ENCODE measurements around the gene KSR1. TPM values are rescaled to one million over a fixed set of nuclear protein-coding genes. Genes with fewer than 3 reads are reported as not detected.

Gene KSR1
- total RNA-seq, 2 experiments from 2014 or later = 53.9 to 58.2 TPM

- ATAC-seq = no peak
Observed at GRCh38 chr17:27568811-27569210, 112.6 kb downstream of the KSR1 start.

GRCh38 chr17:27569257-27569722 is 113.0 kb downstream of the KSR1 start:
- ChIA-PET POLR2A (interaction anchor here (0.5 to 1.7 kb wide), 5 partner anchors 9 to 328 kb away, joined by 3 to 6 read pairs (median 4); no protein-coding TSS in a partner anchor), CTCF (interaction anchor here (1.0 to 9.3 kb wide), 12 partner anchors 9 to 188 kb away, joined by 3 to 96 read pairs (median 5); partner anchors contain the start of gene KSR1)
- Mint-ChIP-seq H3K9me3 (no peaks in the 10 kb centered on the region), H3K36me3 (ENCODE audit: low read depth) (peaks cover 14% of the 10 kb centered on the region), H3K27me3 (no peaks in the 10 kb centered on the region), H3K4me1 (ENCODE audit: low read depth) (peaks cover 76% of the 10 kb centered on the region), H3K4me3 (no peak overlapping the region), H3K27ac (peak overlapping the region; percentile 69)
- TF ChIP-seq CTCF (IDR thresholded peaks at IDR 0.05) = peak; percentile 75
- peak; percentile 87 for DNase-seq
- intact Hi-C loops (cut with micrococcal nuclease) = no loop called here
- peak; percentile 72 for ATAC-seq

More at GRCh38 chr17:27568811-27569210, 112.6 kb downstream of the KSR1 start:
- Mint-ChIP-seq H3K36me3 (ENCODE audit: low read depth) (peaks cover 14% of the 10 kb centered on the region), H3K9me3 (no peaks in the 10 kb centered on the region), H3K4me3 (no peak overlapping the region), H3K4me1 (ENCODE audit: low read depth) (peaks cover 74% of the 10 kb centered on the region), H3K27ac (peak overlapping the region; percentile 69), H3K27me3 (no peaks in the 10 kb centered on the region)
- no peak for TF ChIP-seq CTCF (IDR thresholded peaks at IDR 0.05)
- intact Hi-C loops (cut with micrococcal nuclease) = no loop called here
- CTCF ChIA-PET = interaction anchor here (0.9 to 9.3 kb wide), 9 partner anchors 9 to 184 kb away, joined by 3 to 96 read pairs (median 5); no protein-coding TSS in a partner anchor
- DNase-seq = no peak
- POLR2A ChIA-PET = interaction anchor here (0.5 to 1.6 kb wide), 5 partner anchors 25 to 328 kb away, joined by 3 to 6 read pairs (median 4); no protein-coding TSS in a partner anchor

GRCh38 chr17:27569884-27570577 is 113.8 kb downstream of the KSR1 start:
- H3K27ac Mint-ChIP-seq = peak overlapping the region; percentile 69
- H3K9me3 Mint-ChIP-seq = no peaks in the 10 kb centered on the region
- POLR2A ChIA-PET = interaction anchor here (1.2 to 1.7 kb wide), 2 partner anchors 9 to 95 kb away, joined by 5 to 6 read pairs; no protein-coding TSS in a partner anchor
- H3K27me3 Mint-ChIP-seq = no peaks in the 10 kb centered on the region
- H3K4me1 Mint-ChIP-seq (ENCODE audit: low read depth) = peaks cover 78% of the 10 kb centered on the region
- H3K36me3 Mint-ChIP-seq (ENCODE audit: low read depth) = peaks cover 14% of the 10 kb centered on the region
- intact Hi-C loops (cut with micrococcal nuclease) = loop anchor here (5.0 kb wide), 1 partner anchor 98 kb away; no protein-coding TSS in a partner anchor
- TF ChIP-seq CTCF (IDR thresholded peaks at IDR 0.05) = no peak
- CTCF ChIA-PET = interaction anchor here (1.0 to 9.3 kb wide), 10 partner anchors 8 to 189 kb away, joined by 3 to 96 read pairs (median 5); partner anchors contain the start of gene KSR1
- H3K4me3 Mint-ChIP-seq = no peak overlapping the region
- ATAC-seq (no peak), DNase-seq (no peak)

- Mint-ChIP-seq H3K27me3 (no peaks in the 10 kb centered on the region), H3K9me3 (no peaks in the 10 kb centered on the region), H3K4me1 (ENCODE audit: low read depth) (peaks cover 79% of the 10 kb centered on the region), H3K27ac (no peak overlapping the region), H3K36me3 (ENCODE audit: low read depth) (peaks cover 17% of the 10 kb centered on the region), H3K4me3 (no peak overlapping the region)
- ATAC-seq = no peak
- intact Hi-C loops (cut with micrococcal nuclease) = loop anchor here (5.0 kb wide), 1 partner anchor 98 kb away; no protein-coding TSS in a partner anchor
- ChIA-PET CTCF (interaction anchor here (1.0 to 9.3 kb wide), 6 partner anchors 24 to 189 kb away, joined by 3 to 96 read pairs (median 8); no protein-coding TSS in a partner anchor), POLR2A (interaction anchor here (1.7 kb wide), 1 partner anchor 8 kb away, joined by 6 read pairs; no protein-coding TSS in a partner anchor)
- no peak for DNase-seq
- TF ChIP-seq CTCF (IDR thresholded peaks at IDR 0.05) = no peak
Observed at GRCh38 chr17:27570578-27570914, 114.3 kb downstream of the KSR1 start.
